Uterus (tissue), 4 donors: ENCODE results near the gene NFU1. TPM values are rescaled to one million over a fixed set of nuclear protein-coding genes. Genes with fewer than 3 reads are reported as not detected.

Experiments used
- DNase-seq, 2 donors: peaks; one replicate each; pipeline ENCODE4 v3.0.0-alpha.2; 2019 to 2020
- H3K27ac ChIP-seq, 2 donors: fragments of 200-600 bp; sonication (generic); 1 replicate in 1 of 2; 2 replicates in 1 of 2; pipeline ENCODE4 v1.5.1; 2016 to 2018
- H3K27me3 ChIP-seq, 2 donors: fragments of 200-600 bp; sonication (generic); one replicate each; pipeline ENCODE4 v1.5.1; 2018 to 2019; ENCODE audit warnings: control low read depth in 1 of 2
- H3K36me3 ChIP-seq, 2 donors: fragments of 200-600 bp; sonication (generic); one replicate each; pipeline ENCODE4 v1.5.1; 2019; ENCODE audit warnings: control low read depth in 1 of 2
- H3K4me1 ChIP-seq, 2 donors: fragments of 200-600 bp; sonication (generic); one replicate each; pipeline ENCODE4 v1.5.1; 2018 to 2019; ENCODE audit warnings: control low read depth in 1 of 2
- H3K4me3 ChIP-seq, 2 donors: fragments of 200-600 bp; sonication (generic); 1 replicate in 1 of 2; 2 replicates in 1 of 2; pipeline ENCODE4 v1.5.1; 2018 to 2019; ENCODE audit warnings: mild to moderate bottlenecking in 1 of 2
- H3K9me3 ChIP-seq, 2 donors: fragments of 200-600 bp; sonication (generic); one replicate each; pipeline ENCODE4 v1.5.1; 2019; ENCODE audit warnings: control low read depth in 1 of 2
- POLR2A ChIP-seq, 2 donors: fragments of 450-650 bp; IDR thresholded peaks; one replicate each; pipeline ENCODE4 v1.6.1; 2016; ENCODE audit warnings: antibody characterized with exemption in 2 of 2, mild to moderate bottlenecking in 1 of 2, moderate library complexity in 1 of 2
- intact Hi-C: fragments of 100-400 bp; cut with DNase I; formaldehyde crosslinking; loops from one replicate; pipeline ENCODE4 v1.15.1; 2023; ENCODE audit warnings: low total_unique reads
- total RNA-seq, 4 donors: library from RNA; depleted of rRNA in 3 of 4; stranded (reverse); fragments of >200 nt in 3 of 4; gene quantifications; one replicate each; pipeline versions ENCODE4 v1.1.0 to v1.2.4, GENCODE V29; 2014 to 2023
- TF ChIP-seq, protein P1 (sequence below), 4 experiments: fragments of 200-600 bp in 2 of 4; fragments of 450-650 bp in 2 of 4; sonication (generic) in 2 of 4; IDR thresholded peaks; one replicate each; pipeline ENCODE4 v1.5.1; 2016 to 2019; ENCODE audit warnings: antibody characterized with exemption in 4 of 4, mild to moderate bottlenecking in 2 of 4, moderate library complexity in 1 of 4
- donor health status: DM: yes; HTN: yes; CAD: no.

Gene NFU1
- total RNA-seq, 4 donors from 2014 or later = 24.4 to 55.3 (median 41.6) TPM

DNA sequence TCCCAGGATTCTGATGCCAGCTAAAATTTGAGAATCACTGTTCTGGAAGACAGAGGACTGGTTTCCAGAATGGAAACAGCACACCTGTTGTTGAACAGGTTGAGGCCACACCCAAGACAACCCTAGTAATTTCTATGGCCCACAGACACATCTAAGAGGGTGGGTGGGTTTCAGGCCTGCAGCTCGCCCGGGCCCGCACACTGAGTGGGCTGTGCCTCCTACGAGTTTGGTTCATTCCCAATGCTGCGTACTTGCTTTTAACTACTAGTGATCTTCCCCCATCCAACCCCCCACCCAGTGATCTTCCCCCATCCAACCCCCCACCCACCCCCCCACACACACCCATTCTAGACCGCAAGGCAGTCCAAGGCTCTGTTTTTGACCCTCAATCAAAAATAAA lies 1.3 kb upstream of the NFU1 start:
- no peaks in the 10 kb centered on the region for H3K9me3 ChIP-seq
- no peak overlapping the region for H3K4me3 ChIP-seq
- intact Hi-C loops = no loop called here
- H3K27ac ChIP-seq = peak overlapping the region; percentile 93 to 96
- no peaks in the 10 kb centered on the region for H3K27me3 ChIP-seq
- H3K4me1 ChIP-seq = peaks cover 0 to 3% of the 10 kb centered on the region in 2 donors
- H3K36me3 ChIP-seq = no peaks in the 10 kb centered on the region
- TF ChIP-seq POLR2A (IDR thresholded peaks at IDR 0.05) = no peak
- TF ChIP-seq, protein P1, sequence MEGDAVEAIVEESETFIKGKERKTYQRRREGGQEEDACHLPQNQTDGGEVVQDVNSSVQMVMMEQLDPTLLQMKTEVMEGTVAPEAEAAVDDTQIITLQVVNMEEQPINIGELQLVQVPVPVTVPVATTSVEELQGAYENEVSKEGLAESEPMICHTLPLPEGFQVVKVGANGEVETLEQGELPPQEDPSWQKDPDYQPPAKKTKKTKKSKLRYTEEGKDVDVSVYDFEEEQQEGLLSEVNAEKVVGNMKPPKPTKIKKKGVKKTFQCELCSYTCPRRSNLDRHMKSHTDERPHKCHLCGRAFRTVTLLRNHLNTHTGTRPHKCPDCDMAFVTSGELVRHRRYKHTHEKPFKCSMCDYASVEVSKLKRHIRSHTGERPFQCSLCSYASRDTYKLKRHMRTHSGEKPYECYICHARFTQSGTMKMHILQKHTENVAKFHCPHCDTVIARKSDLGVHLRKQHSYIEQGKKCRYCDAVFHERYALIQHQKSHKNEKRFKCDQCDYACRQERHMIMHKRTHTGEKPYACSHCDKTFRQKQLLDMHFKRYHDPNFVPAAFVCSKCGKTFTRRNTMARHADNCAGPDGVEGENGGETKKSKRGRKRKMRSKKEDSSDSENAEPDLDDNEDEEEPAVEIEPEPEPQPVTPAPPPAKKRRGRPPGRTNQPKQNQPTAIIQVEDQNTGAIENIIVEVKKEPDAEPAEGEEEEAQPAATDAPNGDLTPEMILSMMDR (IDR thresholded peaks at IDR 0.05) = no peak
- DNase-seq = no peak

DNA sequence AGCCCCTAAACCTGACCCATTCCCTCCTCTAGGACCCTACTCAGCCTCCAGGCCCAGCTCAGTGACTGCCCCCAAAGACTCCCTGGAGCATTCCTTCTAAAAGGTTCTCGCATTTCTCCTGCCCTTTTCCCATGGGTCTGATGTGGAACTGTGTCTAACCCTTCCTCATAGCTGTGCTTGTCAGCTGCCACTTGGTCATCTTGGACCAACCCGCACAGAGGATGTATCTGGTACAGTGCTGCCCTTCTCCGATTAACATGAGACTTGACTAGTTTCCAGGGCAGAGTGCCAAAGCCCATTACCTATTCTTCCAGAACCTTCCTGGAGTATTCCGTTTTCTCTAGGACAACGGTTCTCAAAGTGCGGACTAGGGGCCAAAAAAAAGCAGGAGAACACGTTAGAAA lies 518 bp upstream of the NFU1 start:
- intact Hi-C loops = no loop called here
- Histone ChIP-seq H3K36me3 (no peaks in the 10 kb centered on the region), H3K4me1 (peaks cover 0 to 3% of the 10 kb centered on the region in 2 donors), H3K9me3 (no peaks in the 10 kb centered on the region), H3K27ac (peak overlapping the region; percentile 93 to 96), H3K4me3 (peak overlapping the region; percentile 70 to 92), H3K27me3 (no peaks in the 10 kb centered on the region)
- DNase-seq = peak in 1 of 2 donors; percentile 67
- TF ChIP-seq, protein P1 (IDR thresholded peaks at IDR 0.05) = no peak
- no peak for TF ChIP-seq POLR2A (IDR thresholded peaks at IDR 0.05)

DNA sequence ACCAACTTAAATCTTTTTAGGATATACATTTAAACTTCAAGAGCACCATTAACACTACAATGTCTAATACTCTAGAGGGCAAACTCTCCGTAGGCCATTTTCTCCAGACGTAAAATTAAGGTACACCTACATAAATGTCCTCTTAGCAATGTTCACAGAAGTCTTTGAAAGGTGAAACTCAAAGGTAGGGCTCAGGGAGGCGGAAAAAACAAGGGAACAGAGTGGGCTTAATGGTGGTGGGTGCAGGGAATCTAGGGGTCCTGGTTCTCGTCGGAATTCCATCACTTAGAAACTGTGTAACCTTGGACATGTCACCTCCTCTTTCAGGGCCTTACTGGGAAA lies 668 bp downstream of the NFU1 start:
- Histone ChIP-seq H3K36me3 (no peaks in the 10 kb centered on the region), H3K4me1 (peaks cover 0 to 3% of the 10 kb centered on the region in 2 donors), H3K27me3 (no peaks in the 10 kb centered on the region), H3K27ac (peak overlapping the region; percentile 93 to 96), H3K9me3 (no peaks in the 10 kb centered on the region), H3K4me3 (peak overlapping the region; percentile 70 to 92)
- DNase-seq = no peak
- TF ChIP-seq, protein P1 (IDR thresholded peaks at IDR 0.05) = no peak
- no peak for TF ChIP-seq POLR2A (IDR thresholded peaks at IDR 0.05)
- intact Hi-C loops = no loop called here

DNA sequence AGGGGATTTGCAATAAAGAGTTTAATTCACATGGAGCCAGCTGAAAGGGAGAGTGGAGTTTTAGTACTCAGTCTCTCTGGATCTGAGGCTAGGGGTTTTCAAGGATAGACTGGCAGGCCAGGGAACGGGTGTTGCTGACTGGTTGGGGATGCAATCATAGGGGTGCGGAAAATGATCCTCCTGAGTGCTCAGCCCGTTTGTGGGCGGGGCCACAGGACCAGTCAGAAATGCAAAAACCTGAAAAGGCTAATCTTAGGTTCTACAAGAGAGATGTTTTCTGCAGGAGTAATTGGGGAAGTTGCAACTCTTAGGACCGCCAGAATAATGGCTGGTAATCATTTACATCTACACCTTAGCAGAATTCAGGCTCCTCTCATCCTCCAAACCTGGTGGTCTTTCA lies 2.5 kb downstream of the NFU1 start:
- no peak for DNase-seq
- TF ChIP-seq, protein P1 (IDR thresholded peaks at IDR 0.05) = no peak
- TF ChIP-seq POLR2A (IDR thresholded peaks at IDR 0.05) = no peak
- H3K4me3 ChIP-seq = no peak overlapping the region
- H3K9me3 ChIP-seq = no peaks in the 10 kb centered on the region
- H3K27me3 ChIP-seq = no peaks in the 10 kb centered on the region
- peaks cover 0 to 3% of the 10 kb centered on the region in 2 donors for H3K4me1 ChIP-seq
- intact Hi-C loops = no loop called here
- H3K36me3 ChIP-seq = no peaks in the 10 kb centered on the region
- no peak overlapping the region for H3K27ac ChIP-seq

DNA sequence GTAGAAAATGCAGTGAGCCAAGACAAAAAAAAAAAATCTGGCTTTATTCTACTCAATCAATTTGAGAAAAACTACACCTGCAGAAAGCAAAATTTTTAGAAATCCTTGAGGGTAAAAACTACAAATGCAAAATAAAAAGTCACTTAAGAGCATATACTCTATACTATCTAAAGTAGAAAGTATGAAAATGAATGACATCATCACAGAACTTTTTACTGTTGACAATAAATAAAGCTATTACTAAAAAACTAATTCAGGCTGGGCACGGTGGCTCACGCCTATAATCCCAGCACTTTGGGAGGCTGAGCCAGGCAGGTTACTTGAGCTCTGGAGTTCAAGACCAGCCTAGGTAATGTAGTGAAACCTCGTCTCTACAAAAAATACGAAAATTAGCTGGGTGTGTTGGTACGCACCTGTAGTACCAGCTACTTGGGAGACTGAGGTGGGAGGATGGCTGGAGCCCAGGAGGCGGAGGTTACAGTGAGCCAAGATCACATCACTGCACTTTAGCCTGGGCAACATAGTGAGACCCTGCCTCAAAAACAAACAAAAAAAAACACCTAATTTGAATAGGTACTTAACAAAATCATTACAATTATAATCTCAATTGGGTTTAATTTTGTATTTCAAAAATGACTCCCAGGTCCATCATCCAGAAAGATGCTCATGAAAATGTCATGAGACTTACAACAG lies 7.6 kb downstream of the NFU1 start:
- DNase-seq = no peak
- intact Hi-C loops = no loop called here
- no peaks in the 10 kb centered on the region for H3K4me1 ChIP-seq

More for the DNA sequence above, 7.6 kb downstream of the NFU1 start:
- Histone ChIP-seq H3K27ac (no peak overlapping the region), H3K27me3 (no peaks in the 10 kb centered on the region), H3K9me3 (no peaks in the 10 kb centered on the region), H3K4me3 (no peak overlapping the region), H3K36me3 (no peaks in the 10 kb centered on the region)
- no peak for TF ChIP-seq POLR2A (IDR thresholded peaks at IDR 0.05)
- TF ChIP-seq, protein P1 (IDR thresholded peaks at IDR 0.05) = no peak
